ENCODE data around the gene GATM. TPM values are rescaled to one million over a fixed set of nuclear protein-coding genes. Genes with fewer than 3 reads are reported as not detected.

Gene GATM
- total and polyA plus RNA-seq, 7 donors, result 10.2 to 51.4 (median 38.4) TPM

DNA sequence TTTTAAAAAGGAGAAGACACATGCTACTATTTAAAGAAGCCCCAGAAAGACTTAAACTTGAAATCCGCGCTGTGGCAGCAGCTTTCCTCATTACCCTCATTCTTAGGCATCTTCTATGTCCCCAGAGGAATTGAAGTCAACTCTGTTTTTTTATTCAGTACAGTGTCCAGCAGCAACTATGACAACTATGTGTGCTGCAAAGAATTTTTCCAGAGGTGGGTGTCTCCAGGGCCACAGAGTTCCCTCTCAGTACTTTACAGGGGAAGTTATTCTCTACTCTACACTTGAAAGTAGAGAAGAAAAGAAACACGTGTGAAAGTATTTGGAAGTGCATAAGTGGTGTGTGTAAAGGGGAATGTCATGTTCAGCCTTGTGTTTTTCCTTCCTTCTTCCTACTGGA lies 32.0 kb downstream of the GATM start:
- WGBS, 2 donors, result 64 to 70% methylated on average over 3 of the region's 3 CpGs
- Histone ChIP-seq H3K9me3 (no peaks in the 10 kb centered on the region), H3K27me3 (no peaks in the 10 kb centered on the region), H3K4me3 (no peak overlapping the region), H3K4me1 (peaks cover 0 to 3% (median 0%) of the 10 kb centered on the region in 4 donors), H3K36me3 (no peaks in the 10 kb centered on the region), H3K27ac (no peak overlapping the region)
- TF ChIP-seq EP300 (IDR thresholded peaks at IDR 0.05), result no peak
- TF ChIP-seq, protein P1, sequence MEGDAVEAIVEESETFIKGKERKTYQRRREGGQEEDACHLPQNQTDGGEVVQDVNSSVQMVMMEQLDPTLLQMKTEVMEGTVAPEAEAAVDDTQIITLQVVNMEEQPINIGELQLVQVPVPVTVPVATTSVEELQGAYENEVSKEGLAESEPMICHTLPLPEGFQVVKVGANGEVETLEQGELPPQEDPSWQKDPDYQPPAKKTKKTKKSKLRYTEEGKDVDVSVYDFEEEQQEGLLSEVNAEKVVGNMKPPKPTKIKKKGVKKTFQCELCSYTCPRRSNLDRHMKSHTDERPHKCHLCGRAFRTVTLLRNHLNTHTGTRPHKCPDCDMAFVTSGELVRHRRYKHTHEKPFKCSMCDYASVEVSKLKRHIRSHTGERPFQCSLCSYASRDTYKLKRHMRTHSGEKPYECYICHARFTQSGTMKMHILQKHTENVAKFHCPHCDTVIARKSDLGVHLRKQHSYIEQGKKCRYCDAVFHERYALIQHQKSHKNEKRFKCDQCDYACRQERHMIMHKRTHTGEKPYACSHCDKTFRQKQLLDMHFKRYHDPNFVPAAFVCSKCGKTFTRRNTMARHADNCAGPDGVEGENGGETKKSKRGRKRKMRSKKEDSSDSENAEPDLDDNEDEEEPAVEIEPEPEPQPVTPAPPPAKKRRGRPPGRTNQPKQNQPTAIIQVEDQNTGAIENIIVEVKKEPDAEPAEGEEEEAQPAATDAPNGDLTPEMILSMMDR (IDR thresholded peaks at IDR 0.05), result no peak
- no peak for TF ChIP-seq POLR2A (IDR thresholded peaks at IDR 0.05)
- no peak for TF ChIP-seq POLR2AphosphoS5 (IDR thresholded peaks at IDR 0.05)
- intact Hi-C loops (cut with DNase I), result no loop called here
- no peak for DNase-seq

DNA sequence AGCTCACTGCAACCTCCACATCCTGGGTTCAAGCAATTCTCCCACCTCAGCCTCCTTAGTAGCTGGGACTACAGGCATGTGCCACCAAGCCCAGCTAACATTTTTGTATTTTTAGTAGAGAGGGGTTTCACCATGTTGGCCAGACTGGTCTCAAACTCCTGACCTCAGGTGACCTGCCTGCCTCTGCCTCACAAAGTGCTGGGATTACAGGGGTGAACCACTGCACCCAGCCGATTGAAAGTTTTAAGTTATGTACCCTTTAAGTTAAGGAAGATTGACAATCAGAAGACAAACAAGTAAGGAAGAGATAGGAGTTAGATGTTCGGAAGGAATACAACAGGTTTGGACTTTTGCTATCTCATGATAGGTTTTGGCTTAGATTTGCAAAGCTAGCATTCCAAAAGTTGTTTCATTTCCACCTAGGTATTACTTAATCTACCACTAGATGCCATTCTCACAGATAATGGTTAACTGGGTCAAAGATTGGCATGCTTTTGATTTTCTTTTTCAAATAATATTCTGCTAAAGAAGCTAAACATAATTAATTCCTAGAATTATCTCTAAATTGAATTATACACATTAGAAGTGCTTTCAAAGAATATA lies 35.0 kb downstream of the GATM start:
- WGBS, 2 donors, result 65 to 80% methylated on average over 2 of the region's 2 CpGs
- Histone ChIP-seq H3K4me1 (peaks cover 0 to 3% (median 0%) of the 10 kb centered on the region in 4 donors), H3K27me3 (no peaks in the 10 kb centered on the region), H3K27ac (no peak overlapping the region), H3K9me3 (no peaks in the 10 kb centered on the region), H3K4me3 (no peak overlapping the region), H3K36me3 (no peaks in the 10 kb centered on the region)
- no peak for DNase-seq
- TF ChIP-seq, protein P1 (IDR thresholded peaks at IDR 0.05), result no peak
- TF ChIP-seq EP300 (IDR thresholded peaks at IDR 0.05) (no peak), POLR2A (IDR thresholded peaks at IDR 0.05) (no peak), POLR2AphosphoS5 (IDR thresholded peaks at IDR 0.05) (no peak)
- intact Hi-C loops (cut with DNase I), result no loop called here

DNA sequence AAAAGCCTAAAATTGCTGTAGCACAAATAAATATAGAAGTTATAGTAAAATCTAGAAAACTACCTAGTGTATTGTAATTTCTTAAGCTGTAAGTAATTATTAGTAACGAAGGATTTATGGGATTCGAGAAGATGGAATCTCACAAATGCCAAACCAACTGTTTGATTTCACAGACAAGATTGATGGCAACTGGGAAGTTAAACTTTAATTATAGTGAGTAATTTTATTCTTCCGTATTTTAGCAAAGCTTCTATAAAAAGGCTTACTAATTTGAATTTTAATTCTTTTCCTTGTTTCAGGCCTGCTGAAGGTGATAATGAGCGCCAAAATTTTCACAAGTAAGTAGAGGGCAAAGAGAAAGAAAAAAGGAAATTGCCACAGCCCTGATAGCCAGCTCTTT lies 36.6 kb downstream of the GATM start:
- TF ChIP-seq POLR2AphosphoS5 (IDR thresholded peaks at IDR 0.05) (no peak), POLR2A (IDR thresholded peaks at IDR 0.05) (no peak), EP300 (IDR thresholded peaks at IDR 0.05) (no peak)
- TF ChIP-seq, protein P1 (IDR thresholded peaks at IDR 0.05), result no peak
- Histone ChIP-seq H3K36me3 (no peaks in the 10 kb centered on the region), H3K27ac (no peak overlapping the region), H3K4me3 (no peak overlapping the region), H3K4me1 (peaks cover 0 to under 1% (median 0%) of the 10 kb centered on the region in 4 donors), H3K9me3 (no peaks in the 10 kb centered on the region), H3K27me3 (no peaks in the 10 kb centered on the region)
- 41 to 72% methylated on average over 4 of the region's 4 CpGs for WGBS, 2 donors
- DNase-seq, result no peak
- intact Hi-C loops (cut with DNase I), result no loop called here

DNA sequence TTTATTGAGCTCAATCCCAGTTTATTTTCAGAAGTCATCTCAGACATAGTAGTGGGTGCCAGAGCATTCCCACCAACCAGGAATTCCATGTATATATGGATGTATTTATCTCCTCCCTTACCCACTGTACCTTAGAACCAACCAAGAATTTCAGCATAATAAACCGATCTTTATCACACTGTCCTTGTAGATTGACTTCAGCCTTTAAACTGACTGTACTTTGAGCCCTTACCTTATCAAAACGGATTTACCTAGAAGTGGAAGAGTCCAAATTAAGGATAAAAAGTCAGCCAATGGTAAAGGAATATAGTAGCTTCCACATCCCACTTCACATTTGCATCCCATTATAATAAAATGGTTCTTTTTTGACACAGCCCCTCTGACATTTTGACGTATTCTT lies 37.9 kb downstream of the GATM start:
- H3K9me3 ChIP-seq, result no peaks in the 10 kb centered on the region
- H3K4me1 ChIP-seq, result no peaks in the 10 kb centered on the region
- TF ChIP-seq EP300 (IDR thresholded peaks at IDR 0.05) (no peak), POLR2AphosphoS5 (IDR thresholded peaks at IDR 0.05) (no peak), POLR2A (IDR thresholded peaks at IDR 0.05) (no peak)
- TF ChIP-seq, protein P1 (IDR thresholded peaks at IDR 0.05), result no peak
- no peaks in the 10 kb centered on the region for H3K36me3 ChIP-seq
- H3K4me3 ChIP-seq, result no peak overlapping the region
- intact Hi-C loops (cut with DNase I), result no loop called here
- WGBS, 2 donors, result 42 to 77% methylated on average over 3 of the region's 3 CpGs
- no peak overlapping the region for H3K27ac ChIP-seq
- no peak for DNase-seq
- no peaks in the 10 kb centered on the region for H3K27me3 ChIP-seq

DNA sequence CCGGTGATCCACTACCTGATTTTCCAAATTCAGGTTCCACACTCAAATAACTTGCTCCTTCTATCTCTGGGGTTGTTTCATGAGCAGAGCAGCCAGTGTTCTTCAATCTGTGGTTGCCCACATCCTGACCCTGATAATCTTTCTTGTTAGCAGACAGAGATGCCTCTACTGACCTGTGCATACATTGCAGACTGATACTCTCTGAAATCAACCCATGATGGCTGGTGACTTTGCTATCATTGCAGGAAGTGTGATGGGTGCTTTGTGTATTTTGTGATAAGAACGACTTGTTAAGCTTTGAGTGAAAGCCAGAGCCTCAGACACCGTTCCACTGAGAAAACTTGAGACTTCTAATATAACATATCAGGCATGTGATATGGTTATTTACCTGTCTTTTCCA lies 39.9 kb downstream of the GATM start:
- no peaks in the 10 kb centered on the region for H3K27me3 ChIP-seq
- TF ChIP-seq, protein P1 (IDR thresholded peaks at IDR 0.05), result no peak
- TF ChIP-seq EP300 (IDR thresholded peaks at IDR 0.05), result no peak
- TF ChIP-seq POLR2A (IDR thresholded peaks at IDR 0.05), result no peak
- TF ChIP-seq POLR2AphosphoS5 (IDR thresholded peaks at IDR 0.05), result no peak
- 36 to 60% methylated on average over 3 of the region's 3 CpGs for WGBS, 2 donors
- H3K4me1 ChIP-seq, result peaks cover 0 to 6% (median 0%) of the 10 kb centered on the region in 4 donors
- intact Hi-C loops (cut with DNase I), result no loop called here
- no peak for DNase-seq
- no peaks in the 10 kb centered on the region for H3K9me3 ChIP-seq
- no peak overlapping the region for H3K27ac ChIP-seq
- no peak overlapping the region for H3K4me3 ChIP-seq
- no peaks in the 10 kb centered on the region for H3K36me3 ChIP-seq
